Neutrophil (primary cell): ENCODE data around the gene LRRC3C.
A peak's percentile ranks its signal among the peaks of the same experiment; 100 is the strongest.

ENCODE experiments used
- H3K27ac ChIP-seq: fragments of 200-600 bp; sonication (generic); 2 replicates; pipeline ENCODE4 v1.5.1; 2016; ENCODE audit warnings: mild to moderate bottlenecking, moderate library complexity
- H3K27me3 ChIP-seq: fragments of 200-600 bp; sonication (generic); 2 replicates; pipeline ENCODE4 v1.6.0; 2016; ENCODE audit warnings: mild to moderate bottlenecking
- H3K36me3 ChIP-seq: fragments of 200-600 bp; sonication (generic); 2 replicates; pipeline ENCODE4 v1.5.1; 2017
- H3K4me1 ChIP-seq, 2 experiments: fragments of 200-600 bp in 1 of 2; sonication (generic) in 1 of 2; 1 replicate in 1 of 2; 2 replicates in 1 of 2; pipeline versions ENCODE4 v1.5.1 to v1.6.1; 2013 to 2016; ENCODE audit warnings: low read depth in 1 of 2, low read length in 1 of 2, mild to moderate bottlenecking in 1 of 2, moderate library complexity in 1 of 2; ENCODE audit not compliant: control insufficient read depth in 1 of 2, insufficient read depth in 1 of 2
- H3K4me3 ChIP-seq, 2 experiments: fragments of 200-600 bp in 1 of 2; sonication (generic) in 1 of 2; 1 replicate in 1 of 2; 2 replicates in 1 of 2; pipeline ENCODE4 v1.5.1; 2013 to 2016; ENCODE audit warnings: low read depth in 1 of 2, low read length in 1 of 2, mild to moderate bottlenecking in 1 of 2, moderate library complexity in 1 of 2
- H3K9me3 ChIP-seq: fragments of 200-600 bp; sonication (generic); 2 replicates; pipeline ENCODE4 v1.5.1; 2016
- CTCF ChIP-seq: fragments of 200-600 bp; sonication (generic); IDR thresholded peaks from 2 replicates; pipeline ENCODE4 v1.5.1; 2016; ENCODE audit warnings: antibody characterized with exemption

Gene LRRC3C

GRCh38 chr17:39962642-39963220, 35.2 kb downstream of the LRRC3C start, which contains the start of gene GSDMA:
GSDMA (plus strand) TSS chr17:39963004; CDS start chr17:39965688, 2,684 bp downstream.
- Histone ChIP-seq H3K36me3 (no peaks in the 10 kb centered on the region), H3K4me3 (no peak within 1 kb of the TSS), H3K27me3 (no peaks in the 10 kb centered on the region), H3K4me1 (peaks cover 15 to 19% of the 10 kb centered on the region in 2 experiments), H3K27ac (no peak within 1 kb of the TSS), H3K9me3 (no peaks in the 10 kb centered on the region)
- no peak for TF ChIP-seq CTCF

GRCh38 chr17:39963829-39964228, 36.3 kb downstream of the LRRC3C start:
- Histone ChIP-seq H3K4me3 (no peak overlapping the region), H3K9me3 (no peaks in the 10 kb centered on the region), H3K36me3 (no peaks in the 10 kb centered on the region), H3K27me3 (no peaks in the 10 kb centered on the region), H3K4me1 (peaks cover 25 to 28% of the 10 kb centered on the region in 2 experiments), H3K27ac (no peak overlapping the region)
- no peak for TF ChIP-seq CTCF

DNA sequence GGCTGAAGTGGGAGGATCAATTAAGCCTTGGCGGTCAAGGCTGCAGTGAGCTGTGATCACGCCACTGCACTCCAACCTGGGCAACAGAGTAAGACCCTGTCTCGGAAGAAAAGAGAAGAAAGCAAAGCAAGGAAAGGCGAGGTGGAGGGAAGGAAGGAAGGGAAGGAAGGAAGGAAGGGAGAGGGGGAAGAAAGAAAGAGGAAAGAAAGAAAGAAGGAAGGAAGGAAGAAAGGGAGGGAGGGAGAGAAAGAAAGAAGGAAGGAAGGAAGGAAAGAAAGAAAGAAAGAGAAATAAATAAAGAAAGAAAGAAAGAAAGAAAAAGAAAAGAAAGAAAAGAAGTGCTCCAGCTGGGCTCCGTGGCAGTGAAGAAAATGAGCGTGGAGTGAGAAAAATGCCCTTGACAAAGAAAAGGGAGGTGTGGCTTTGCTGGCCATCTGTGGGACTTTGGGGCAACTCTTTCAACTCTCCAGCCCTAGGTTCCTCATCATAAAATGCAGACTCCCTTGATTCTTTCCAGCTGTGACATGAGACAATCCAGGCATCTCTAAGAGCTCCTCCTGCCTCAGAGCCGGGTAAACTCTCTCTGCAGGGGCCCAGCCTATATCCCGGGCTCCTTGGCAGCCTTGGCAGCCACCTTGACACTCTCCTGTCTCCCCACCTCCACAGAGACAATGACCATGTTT, 37.6 kb downstream of the LRRC3C start:
- Histone ChIP-seq H3K36me3 (no peaks in the 10 kb centered on the region), H3K27ac (no peak overlapping the region), H3K4me1 (peaks cover 23 to 26% of the 10 kb centered on the region in 2 experiments), H3K9me3 (no peaks in the 10 kb centered on the region), H3K27me3 (no peaks in the 10 kb centered on the region), H3K4me3 (no peak overlapping the region)
- no peak for TF ChIP-seq CTCF

- peak overlapping the region; percentile 79 for H3K27ac ChIP-seq
- H3K4me1 ChIP-seq = peaks cover 25 to 26% of the 10 kb centered on the region in 2 experiments
- no peaks in the 10 kb centered on the region for H3K36me3 ChIP-seq
- no peaks in the 10 kb centered on the region for H3K27me3 ChIP-seq
- no peak overlapping the region for H3K4me3 ChIP-seq
- no peak for TF ChIP-seq CTCF
- no peaks in the 10 kb centered on the region for H3K9me3 ChIP-seq
Measured at GRCh38 chr17:39966771-39967170, 39.2 kb downstream of the LRRC3C start.

DNA sequence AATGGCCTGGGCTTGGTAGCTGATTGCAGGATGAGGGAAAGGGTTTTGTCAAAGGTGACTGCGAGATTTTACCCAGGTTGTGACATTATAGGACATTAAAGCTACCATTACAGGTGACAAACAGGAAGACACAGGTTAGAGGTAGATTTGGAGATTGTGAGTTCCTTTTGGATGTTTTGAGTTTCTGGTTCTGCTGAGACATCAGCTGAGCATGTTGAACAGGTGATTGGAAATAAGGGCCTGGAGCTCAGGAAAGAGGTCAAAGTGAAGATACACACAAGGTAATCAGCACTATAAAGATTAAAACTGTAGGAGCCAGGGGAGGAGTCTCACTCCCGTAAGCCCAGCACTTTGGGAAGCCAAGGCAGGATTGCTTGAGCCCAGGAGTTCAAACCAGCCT, 41.2 kb downstream of the LRRC3C start:
- H3K4me3 ChIP-seq = no peak overlapping the region
- TF ChIP-seq CTCF = no peak
- no peaks in the 10 kb centered on the region for H3K36me3 ChIP-seq
- no peaks in the 10 kb centered on the region for H3K27me3 ChIP-seq
- peak overlapping the region; percentile 31 for H3K27ac ChIP-seq
- no peaks in the 10 kb centered on the region for H3K9me3 ChIP-seq
- peaks cover 36 to 40% of the 10 kb centered on the region in 2 experiments for H3K4me1 ChIP-seq
